GM13977 (cell line): Measurements from ENCODE around the gene CEACAM6.

Experiments used
- DNase-seq: peaks from one replicate; pipeline ENCODE4 v3.0.0; 2012; ENCODE audit warnings: low spot score
- CTCF ChIP-seq: IDR thresholded peaks from 2 replicates; pipeline ENCODE4 v1.5.1; 2012; ENCODE audit warnings: mild to moderate bottlenecking, control low read depth; ENCODE audit not compliant: insufficient read depth; ENCODE audit errors: extremely low read depth, missing control alignments
- in situ Hi-C: fragments of 300-500 bp; cut with MboI; formaldehyde crosslinking; loops from one replicate; pipeline ENCODE4 v1.12.0; 2022; ENCODE audit warnings: low sequenced_read_pairs, low pct_unique_long_range_greater_than_20kb, mixed read lengths, inconsistent platforms; ENCODE audit not compliant: unreplicated experiment

The CEACAM6 gene

GRCh38 chr19:41792513-41793413 lies 37.4 kb downstream of the CEACAM6 start:
- peak; percentile 75 for TF ChIP-seq CTCF
- peak; percentile 48 for DNase-seq

GRCh38 chr19:41793414-41793727 lies 38.0 kb downstream of the CEACAM6 start:
- TF ChIP-seq CTCF, result no peak
- in situ Hi-C loops, result no loop called here

More at GRCh38 chr19:41792513-41793413, 37.4 kb downstream of the CEACAM6 start:
- in situ Hi-C loops, result no loop called here

GRCh38 chr19:41795031-41795461 lies 39.7 kb downstream of the CEACAM6 start:
- no peak for DNase-seq

More at GRCh38 chr19:41793414-41793727, 38.0 kb downstream of the CEACAM6 start:
- DNase-seq, result no peak

GRCh38 chr19:41796362-41796761 lies 41.0 kb downstream of the CEACAM6 start, which contains the start of gene CEACAM3:
Gene CEACAM3, plus strand, starts transcription at chr19:41796587. Its CDS starts 91 bp downstream, at chr19:41796678.
- TF ChIP-seq CTCF, result no peak
- DNase-seq, result no peak
- in situ Hi-C loops, result no loop called here

More at GRCh38 chr19:41795031-41795461, 39.7 kb downstream of the CEACAM6 start:
- in situ Hi-C loops, result no loop called here
- peak; percentile 71 for TF ChIP-seq CTCF

- in situ Hi-C loops, result no loop called here
- DNase-seq, result no peak
Observed at GRCh38 chr19:41796901-41797300, 41.6 kb downstream of the CEACAM6 start.

GRCh38 chr19:41799444-41800000 lies 44.2 kb downstream of the CEACAM6 start:
- in situ Hi-C loops, result no loop called here
- TF ChIP-seq CTCF, result no peak
- DNase-seq, result no peak

More at GRCh38 chr19:41796901-41797300, 41.6 kb downstream of the CEACAM6 start:
- no peak for TF ChIP-seq CTCF
